Ovary (tissue), 9 donors: ENCODE measurements around the gene CDC42EP2. TPM values are rescaled to one million over a fixed set of nuclear protein-coding genes. Genes with fewer than 3 reads are reported as not detected.

Experiments used
- DNase-seq, 5 donors: peaks; one replicate each; pipeline ENCODE4 v3.0.0-alpha.2; 2019 to 2020
- H3K27ac ChIP-seq, 2 donors: fragments of 200-600 bp; one replicate each; pipeline versions ENCODE4 v1.5.1 to v1.8.0; 2019 to 2022
- H3K27me3 ChIP-seq: fragments of 200-600 bp; one replicate; pipeline ENCODE4 v1.8.0; 2022
- H3K36me3 ChIP-seq: fragments of 200-600 bp; sonication (generic); one replicate; pipeline ENCODE4 v1.5.1; 2019
- H3K4me1 ChIP-seq: one replicate; pipeline ENCODE4 v1.8.1; 2013; ENCODE audit warnings: mild to moderate bottlenecking, moderate library complexity; ENCODE audit not compliant: insufficient read depth
- H3K4me3 ChIP-seq: fragments of 200-600 bp; sonication (generic); one replicate; pipeline ENCODE4 v1.5.1; 2017
- H3K9me3 ChIP-seq, 2 donors: fragments of 200-600 bp in 1 of 2; sonication (generic) in 1 of 2; one replicate each; pipeline versions ENCODE4 v1.5.1 to v1.8.1; 2013 to 2019; ENCODE audit warnings: mild to moderate bottlenecking in 1 of 2, moderate library complexity in 1 of 2
- EP300 ChIP-seq: sonication (generic); formaldehyde crosslinking; IDR thresholded peaks from one replicate; pipeline ENCODE4 v1.6.1; 2017; ENCODE audit warnings: antibody characterized with exemption
- POLR2A ChIP-seq: fragments of 450-650 bp; IDR thresholded peaks from one replicate; pipeline ENCODE4 v1.6.1; 2017; ENCODE audit warnings: antibody characterized with exemption, mild to moderate bottlenecking, moderate library complexity
- WGBS, 3 donors: extraction: QIAGEN DNeasy Blood & Tissue Kit in 1 of 3; methylation state at CpG; one replicate each; pipeline versions ENCODE4 v1.1.5 to v1.1.7; 2013 to 2017; 5-methylcytosine and 5-hydroxymethylcytosine counted together
- intact Hi-C, 4 donors: fragments of 100-400 bp; cut with DNase I; formaldehyde crosslinking; loops; one replicate each; pipeline versions ENCODE4 v1.11.0 to v1.15.1; 2022 to 2023
- polyA plus RNA-seq, 2 donors: library from polyadenylated mRNA; stranded (reverse); fragments of 200-250 nt in 1 of 2; fragments of 350-450 nt in 1 of 2; fragmentation: Illumina TruSeq in 1 of 2; extraction: RNeasy Lipid Tissue Mini Kit (QIAGEN cat#74804) in 1 of 2; gene quantifications; one replicate each; pipeline ENCODE4 v1.2.3, GENCODE V29; 2013 to 2014
- total RNA-seq, 7 donors: library from RNA; depleted of rRNA in 2 of 7; stranded (reverse); fragments of >200 nt in 2 of 7; fragmentation: NEBNext Ultra II Directional in 3 of 7; extraction: Animal tissue kit (Norgen Biotek cat#: 25700) in 3 of 7; gene quantifications; one replicate each; pipeline versions ENCODE4 v1.1.0 to v1.2.4, GENCODE V29; 2016 to 2023
- TF ChIP-seq, protein P1 (sequence below), 3 donors: fragments of 450-650 bp in 2 of 3; fragments of 200-600 bp in 1 of 3; IDR thresholded peaks; one replicate each; pipeline versions ENCODE4 v1.5.1 to v1.8.0; 2016 to 2022; ENCODE audit warnings: antibody characterized with exemption in 3 of 3, mild to moderate bottlenecking in 1 of 3
- donor health status: DM: no; HTN: no; CAD: no; lungs with moderate emphysema.
- donor health status: DM: no; HTN: no; CAD: no.
- donor health status: Bipolar disorder and iron deficiency.
- donor health status: DM: yes; HTN: yes; CAD: no.
- donor health status: DM: no; HTN: no; CAD: no.
- donor health status: DM: yes; HTN: yes; CAD: no.

Gene CDC42EP2
- total and polyA plus RNA-seq, 9 donors, result 0.48 to 46.9 (median 19.9) TPM

DNA sequence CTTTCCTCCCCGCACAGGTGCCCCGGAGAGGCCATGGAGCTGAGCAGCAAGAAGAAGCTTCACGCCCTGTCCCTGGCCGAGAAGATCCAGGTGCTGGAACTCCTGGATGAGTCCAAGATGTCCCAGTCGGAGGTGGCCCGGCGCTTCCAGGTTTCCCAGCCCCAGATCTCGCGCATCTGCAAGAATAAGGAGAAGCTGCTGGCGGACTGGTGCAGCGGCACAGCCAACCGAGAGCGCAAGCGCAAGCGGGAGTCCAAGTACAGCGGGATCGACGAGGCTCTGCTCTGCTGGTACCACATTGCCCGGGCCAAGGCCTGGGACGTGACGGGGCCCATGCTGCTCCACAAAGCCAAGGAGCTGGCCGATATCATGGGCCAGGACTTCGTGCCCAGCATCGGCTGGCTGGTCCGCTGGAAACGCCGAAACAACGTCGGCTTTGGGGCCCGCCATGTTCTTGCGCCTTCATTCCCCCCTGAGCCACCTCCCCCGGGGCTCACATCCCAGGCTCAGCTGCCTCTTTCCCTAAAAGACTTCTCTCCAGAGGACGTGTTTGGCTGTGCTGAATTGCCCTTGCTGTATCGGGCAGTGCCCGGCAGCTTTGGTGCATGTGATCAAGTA is 41.2 kb downstream of the CDC42EP2 start:
- intact Hi-C loops, result no loop called here
- H3K27me3 ChIP-seq, result no peaks in the 10 kb centered on the region
- H3K4me3 ChIP-seq, result peak overlapping the region; percentile 63
- 18 to 28% (median 21%) methylated on average over 31 to 35 of the region's 35 CpGs for WGBS, 3 donors
- peaks cover 15% of the 10 kb centered on the region for H3K4me1 ChIP-seq
- H3K36me3 ChIP-seq, result no peaks in the 10 kb centered on the region
- DNase-seq, result peak in 3 of 5 donors; percentile 48 to 67 (median 60)
- TF ChIP-seq POLR2A, result no peak
- TF ChIP-seq EP300, result no peak
- TF ChIP-seq, protein P1, sequence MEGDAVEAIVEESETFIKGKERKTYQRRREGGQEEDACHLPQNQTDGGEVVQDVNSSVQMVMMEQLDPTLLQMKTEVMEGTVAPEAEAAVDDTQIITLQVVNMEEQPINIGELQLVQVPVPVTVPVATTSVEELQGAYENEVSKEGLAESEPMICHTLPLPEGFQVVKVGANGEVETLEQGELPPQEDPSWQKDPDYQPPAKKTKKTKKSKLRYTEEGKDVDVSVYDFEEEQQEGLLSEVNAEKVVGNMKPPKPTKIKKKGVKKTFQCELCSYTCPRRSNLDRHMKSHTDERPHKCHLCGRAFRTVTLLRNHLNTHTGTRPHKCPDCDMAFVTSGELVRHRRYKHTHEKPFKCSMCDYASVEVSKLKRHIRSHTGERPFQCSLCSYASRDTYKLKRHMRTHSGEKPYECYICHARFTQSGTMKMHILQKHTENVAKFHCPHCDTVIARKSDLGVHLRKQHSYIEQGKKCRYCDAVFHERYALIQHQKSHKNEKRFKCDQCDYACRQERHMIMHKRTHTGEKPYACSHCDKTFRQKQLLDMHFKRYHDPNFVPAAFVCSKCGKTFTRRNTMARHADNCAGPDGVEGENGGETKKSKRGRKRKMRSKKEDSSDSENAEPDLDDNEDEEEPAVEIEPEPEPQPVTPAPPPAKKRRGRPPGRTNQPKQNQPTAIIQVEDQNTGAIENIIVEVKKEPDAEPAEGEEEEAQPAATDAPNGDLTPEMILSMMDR (IDR thresholded peaks at IDR 0.05), result no peak
- no peak overlapping the region for H3K27ac ChIP-seq
- H3K9me3 ChIP-seq, result no peaks in the 10 kb centered on the region

DNA sequence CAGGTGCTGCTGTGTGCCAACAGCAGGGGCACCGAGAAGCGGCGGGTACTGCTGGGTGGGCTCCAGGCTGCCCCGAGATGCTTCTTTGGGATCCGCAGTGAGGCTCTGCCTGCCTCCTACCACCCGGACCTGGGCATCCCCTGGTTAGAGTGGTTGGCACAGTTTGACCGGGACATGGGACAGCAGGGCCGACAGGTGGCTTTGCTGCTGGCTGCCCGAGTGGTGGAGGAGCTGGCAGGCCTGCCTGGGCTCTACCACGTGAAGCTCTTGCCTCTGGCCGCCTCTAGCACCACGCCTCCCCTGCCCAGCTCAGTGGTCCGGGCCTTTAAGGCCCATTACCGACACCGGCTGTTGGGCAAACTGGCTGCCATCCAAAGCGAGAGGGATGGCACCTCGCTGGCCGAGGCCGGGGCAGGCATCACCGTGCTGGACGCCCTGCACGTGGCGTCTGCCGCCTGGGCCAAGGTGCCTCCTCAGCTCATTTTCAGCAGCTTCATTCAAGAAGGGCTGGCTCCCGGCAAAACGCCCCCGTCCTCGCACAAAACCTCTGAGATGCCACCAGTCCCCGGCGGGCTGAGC is 41.8 kb downstream of the CDC42EP2 start:
- no peaks in the 10 kb centered on the region for H3K27me3 ChIP-seq
- peaks cover 15% of the 10 kb centered on the region for H3K4me1 ChIP-seq
- TF ChIP-seq POLR2A (no peak), EP300 (no peak)
- TF ChIP-seq, protein P1 (IDR thresholded peaks at IDR 0.05), result no peak
- intact Hi-C loops, result no loop called here
- H3K9me3 ChIP-seq, result no peaks in the 10 kb centered on the region
- H3K27ac ChIP-seq, result no peak overlapping the region
- DNase-seq, result peak in 1 of 5 donors; percentile 43
- WGBS, 3 donors, result 73 to 88% (median 87%) methylated on average over 26 to 30 of the region's 30 CpGs
- H3K36me3 ChIP-seq, result no peaks in the 10 kb centered on the region
- H3K4me3 ChIP-seq, result no peak overlapping the region

DNA sequence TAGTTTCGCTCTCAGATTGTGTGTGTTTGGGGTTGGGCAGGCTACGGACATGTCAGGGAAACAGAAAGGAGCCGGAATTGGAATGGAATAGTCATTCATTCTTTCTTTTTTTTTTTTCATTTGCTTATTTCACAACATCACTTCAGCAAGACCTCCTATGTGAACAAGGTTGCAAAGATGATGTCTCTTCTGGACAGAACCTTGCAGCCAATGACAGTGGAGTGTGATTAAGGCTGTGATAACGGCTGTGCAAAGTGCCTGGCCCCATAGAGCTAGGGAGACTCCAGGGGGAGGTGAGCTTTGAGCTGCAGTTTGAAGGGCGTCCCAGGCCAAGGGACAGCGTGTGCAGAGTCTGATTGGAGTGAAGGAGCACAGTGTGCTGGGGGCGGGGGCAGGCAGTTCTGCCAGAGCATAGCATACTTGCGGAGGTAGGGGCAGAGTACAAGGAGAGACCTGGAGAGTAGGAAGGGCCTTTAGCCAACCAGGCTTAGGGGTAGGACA is 43.2 kb downstream of the CDC42EP2 start:
- 36 to 53% (median 48%) methylated on average over 8 of the region's 8 CpGs for WGBS, 3 donors

DNA sequence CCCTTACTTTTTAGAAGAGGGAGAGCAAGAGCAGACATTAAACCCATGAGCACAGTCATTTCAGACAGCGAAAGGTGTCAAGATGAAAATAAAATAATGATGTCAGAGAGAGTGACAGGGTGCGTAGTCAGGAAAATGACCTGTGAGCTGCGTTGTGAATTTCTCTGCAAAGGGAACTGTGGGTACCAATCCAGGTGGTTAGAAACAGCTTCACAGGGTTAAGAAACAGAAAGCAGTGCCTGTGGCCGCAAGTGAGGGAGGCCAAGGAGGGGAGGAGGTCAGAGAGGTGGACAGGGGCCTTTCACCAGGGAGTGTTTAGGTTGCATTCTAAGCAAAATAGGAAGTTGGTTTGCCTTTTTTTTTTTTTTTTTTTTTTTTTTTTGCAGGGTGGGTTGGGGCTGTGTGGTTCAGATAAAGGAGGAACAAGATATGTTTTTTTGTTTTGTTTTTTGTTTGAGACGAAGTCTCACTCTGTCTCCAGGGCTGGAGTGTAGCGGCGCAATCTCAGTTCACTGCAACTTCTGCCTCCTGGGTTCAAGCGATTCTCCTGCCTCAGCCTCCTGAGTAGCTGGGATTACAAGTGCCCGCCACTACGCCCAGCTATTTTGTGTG is 47.8 kb downstream of the CDC42EP2 start:
- H3K27me3 ChIP-seq, result no peaks in the 10 kb centered on the region
- TF ChIP-seq POLR2A, result no peak
- H3K27ac ChIP-seq, result no peak overlapping the region
- no peaks in the 10 kb centered on the region for H3K36me3 ChIP-seq
- DNase-seq, result no peak
- no peak overlapping the region for H3K4me3 ChIP-seq
- H3K4me1 ChIP-seq, result peaks cover 5% of the 10 kb centered on the region
- H3K9me3 ChIP-seq, result no peaks in the 10 kb centered on the region
- intact Hi-C loops, result no loop called here
- WGBS, 3 donors, result 76 to 87% (median 86%) methylated on average over 10 of the region's 10 CpGs

More for the DNA sequence above, 43.2 kb downstream of the CDC42EP2 start:
- no peaks in the 10 kb centered on the region for H3K9me3 ChIP-seq
- intact Hi-C loops, result no loop called here
- H3K4me3 ChIP-seq, result no peak overlapping the region
- no peak overlapping the region for H3K27ac ChIP-seq
- peaks cover 15% of the 10 kb centered on the region for H3K4me1 ChIP-seq
- H3K36me3 ChIP-seq, result no peaks in the 10 kb centered on the region
- H3K27me3 ChIP-seq, result no peaks in the 10 kb centered on the region
- DNase-seq, result no peak
- TF ChIP-seq POLR2A (no peak), EP300 (no peak)
- TF ChIP-seq, protein P1 (IDR thresholded peaks at IDR 0.05), result no peak

DNA sequence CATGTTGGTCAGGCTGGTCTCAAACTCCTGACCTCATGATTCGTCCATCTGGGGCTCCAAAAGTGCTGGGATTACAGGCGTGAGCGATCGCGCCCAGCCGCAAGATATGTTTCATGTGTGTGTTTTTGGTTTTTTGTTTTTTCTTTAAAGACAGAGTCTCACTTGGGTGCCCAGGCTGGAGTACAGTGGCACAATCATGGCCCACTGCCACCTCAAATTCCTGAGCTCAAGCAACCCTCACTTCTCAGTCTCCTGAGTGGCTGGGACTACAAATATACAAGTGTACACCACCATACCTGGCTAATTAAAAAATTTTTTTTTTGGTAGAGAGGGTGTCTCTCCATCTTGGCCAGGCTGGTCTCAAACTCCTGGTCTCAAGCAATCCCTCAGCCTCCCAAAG is 48.3 kb downstream of the CDC42EP2 start:
- intact Hi-C loops, result no loop called here
- no peak for DNase-seq
- no peak overlapping the region for H3K27ac ChIP-seq
- WGBS, 3 donors, result 86 to 92% (median 90%) methylated on average over 6 of the region's 6 CpGs
- H3K9me3 ChIP-seq, result no peaks in the 10 kb centered on the region
- peaks cover 5% of the 10 kb centered on the region for H3K4me1 ChIP-seq
- no peaks in the 10 kb centered on the region for H3K36me3 ChIP-seq
- TF ChIP-seq POLR2A, result no peak
- no peak for TF ChIP-seq EP300
- TF ChIP-seq, protein P1 (IDR thresholded peaks at IDR 0.05), result no peak
- H3K4me3 ChIP-seq, result no peak overlapping the region
- no peaks in the 10 kb centered on the region for H3K27me3 ChIP-seq
